T-helper 2 cell treated with Interferon-gamma antibody and Interleukin-4, amounts not matched to agents 100 ng/mL and 5 ng/mL, for 36 hours (primary cell): Measurements from ENCODE around the gene ANXA6. TPM values are rescaled to one million over a fixed set of nuclear protein-coding genes. Genes with fewer than 3 reads are reported as not detected.

Experiments
- intact Hi-C: fragments of 100-400 bp; cut with micrococcal nuclease; formaldehyde crosslinking; loops from one replicate; pipeline ENCODE4 v1.15.1; 2023
- total RNA-seq: library from RNA; stranded (reverse); gene quantifications from 2 replicates; pipeline ENCODE4 v1.2.3, GENCODE V29; 2022

ANXA6 gene
- total RNA-seq, 1 donor from 2014 or later = 589 TPM

- intact Hi-C loops = no loop called here
Observed at GRCh38 chr5:151106509-151106908, 51.1 kb downstream of the ANXA6 start.

- intact Hi-C loops = no loop called here
Observed at GRCh38 chr5:151106043-151106442, 51.5 kb downstream of the ANXA6 start.

- intact Hi-C loops = no loop called here
Observed at GRCh38 chr5:151105561-151105960, 52.0 kb downstream of the ANXA6 start.

GRCh38 chr5:151104795-151105194 is 52.8 kb downstream of the ANXA6 start:
- intact Hi-C loops = no loop called here

GRCh38 chr5:151101746-151102145 is 55.8 kb downstream of the ANXA6 start:
- intact Hi-C loops = no loop called here

- intact Hi-C loops = no loop called here
Observed at GRCh38 chr5:151101151-151101550, 56.4 kb downstream of the ANXA6 start.

GRCh38 chr5:151100681-151101080 is 56.9 kb downstream of the ANXA6 start:
- intact Hi-C loops = no loop called here

- intact Hi-C loops = loop anchor here (5.0 kb wide), 1 partner anchor 46 kb away; no protein-coding TSS in a partner anchor
Observed at GRCh38 chr5:151098768-151099121, 58.8 kb downstream of the ANXA6 start.

GRCh38 chr5:151097820-151098767 is 59.5 kb downstream of the ANXA6 start:
- intact Hi-C loops = loop anchor here (5.0 kb wide), 1 partner anchor 46 kb away; no protein-coding TSS in a partner anchor

- intact Hi-C loops = loop anchor here (5.0 kb wide), 1 partner anchor 45 kb away; no protein-coding TSS in a partner anchor
Observed at GRCh38 chr5:151097061-151097460, 60.5 kb downstream of the ANXA6 start.

GRCh38 chr5:151096001-151096373 is 61.6 kb downstream of the ANXA6 start:
- intact Hi-C loops = loop anchor here (5.0 kb wide), 1 partner anchor 44 kb away; no protein-coding TSS in a partner anchor

- intact Hi-C loops = loop anchor here (5.0 kb wide), 1 partner anchor 43 kb away; no protein-coding TSS in a partner anchor
Observed at GRCh38 chr5:151095341-151096000, 62.1 kb downstream of the ANXA6 start.

GRCh38 chr5:151094852-151095245 is 62.7 kb downstream of the ANXA6 start:
- intact Hi-C loops = loop anchor here (5.0 kb wide), 1 partner anchor 43 kb away; no protein-coding TSS in a partner anchor

GRCh38 chr5:151094030-151094851 is 63.3 kb downstream of the ANXA6 start:
- intact Hi-C loops = no loop called here

- intact Hi-C loops = loop anchor here (1.0 kb wide), 1 partner anchor 12 kb away; the partner anchor contains the start of gene TNIP1
Observed at GRCh38 chr5:151093476-151093889, 64.1 kb downstream of the ANXA6 start.

GRCh38 chr5:151092762-151093161 is 64.8 kb downstream of the ANXA6 start:
- intact Hi-C loops = loop anchor here (1.0 kb wide), 1 partner anchor 11 kb away; the partner anchor contains the start of gene TNIP1

GRCh38 chr5:151089726-151090125 is 67.9 kb downstream of the ANXA6 start:
- intact Hi-C loops = loop anchor here (10.0 kb wide), 2 partner anchors 635 to 735 kb away; partner anchors contain the start of gene TCOF1

- intact Hi-C loops = loop anchor here (10.0 kb wide), 2 partner anchors 634 to 734 kb away; partner anchors contain the start of gene TCOF1
Observed at GRCh38 chr5:151088986-151089385, 68.6 kb downstream of the ANXA6 start.

- intact Hi-C loops = loop anchor here (10.0 kb wide), 2 partner anchors 633 to 733 kb away; partner anchors contain the start of gene TCOF1
Observed at GRCh38 chr5:151087486-151087885, 70.1 kb downstream of the ANXA6 start.

GRCh38 chr5:151086905-151087360 is 70.6 kb downstream of the ANXA6 start:
- intact Hi-C loops = loop anchor here (10.0 kb wide), 2 partner anchors 632 to 732 kb away; partner anchors contain the start of gene TCOF1
